GM04504 (cell line): ENCODE results near the gene ALDH1B1.
"Not testable (repeated sequence)": the region's sequence is repeated elsewhere in the genome, so short reads cannot be mapped to it uniquely, and the experiment has no call there.

Source experiments
- DNase-seq: peaks from one replicate; pipeline ENCODE4 v3.0.0-alpha.2; 2012; ENCODE audit warnings: low read depth

ALDH1B1 gene

DNA sequence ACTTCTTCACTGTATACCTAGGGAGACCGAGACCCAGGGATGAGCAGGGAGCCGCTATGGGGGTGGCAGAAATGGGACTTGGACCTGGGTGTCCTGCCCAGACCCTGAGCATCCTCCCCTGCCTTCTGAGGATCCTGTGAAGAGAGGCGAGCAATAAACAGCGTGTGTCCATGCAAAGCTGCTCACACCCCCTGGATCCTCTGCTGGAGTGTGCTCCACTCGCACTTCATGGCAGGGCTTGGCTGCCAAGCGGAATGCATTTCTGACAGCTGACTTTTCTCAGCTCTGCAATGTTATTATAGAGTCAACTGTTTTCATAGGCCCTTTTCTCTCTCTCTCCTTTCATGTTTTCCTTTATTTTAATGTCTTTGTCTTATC, 31.0 kb upstream of the ALDH1B1 start:
- no peak for DNase-seq

- peak; percentile 69 for DNase-seq
These were observed 29.5 kb upstream of the ALDH1B1 start for GRCh38 chr9:38362852-38363588.

- DNase-seq = no peak
These were observed 28.9 kb upstream of the ALDH1B1 start for GRCh38 chr9:38363589-38363925.

GRCh38 chr9:38367898-38368297, 24.6 kb upstream of the ALDH1B1 start:
- no peak for DNase-seq

DNA sequence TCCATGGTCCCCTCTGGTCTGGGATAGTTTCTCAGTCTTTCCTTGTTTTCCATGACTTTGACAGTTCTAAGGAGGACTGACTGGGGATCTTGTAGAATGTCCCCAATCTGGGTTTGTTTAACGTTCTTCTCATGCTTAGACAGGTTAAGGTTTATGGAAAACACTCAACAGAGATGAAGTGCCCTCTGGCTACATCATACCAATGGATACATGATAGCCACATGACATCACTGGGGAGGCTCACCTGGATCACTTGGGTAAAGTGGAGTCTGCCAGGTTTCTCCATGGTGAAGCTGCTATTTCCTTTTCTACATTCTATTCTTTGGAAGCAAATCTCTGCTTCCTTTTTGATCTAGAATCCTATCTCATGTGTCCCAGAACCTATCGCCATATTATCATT, 23.8 kb upstream of the ALDH1B1 start:
- DNase-seq = no peak

- DNase-seq = no peak
These were observed 22.3 kb upstream of the ALDH1B1 start for GRCh38 chr9:38370176-38370575.

DNA sequence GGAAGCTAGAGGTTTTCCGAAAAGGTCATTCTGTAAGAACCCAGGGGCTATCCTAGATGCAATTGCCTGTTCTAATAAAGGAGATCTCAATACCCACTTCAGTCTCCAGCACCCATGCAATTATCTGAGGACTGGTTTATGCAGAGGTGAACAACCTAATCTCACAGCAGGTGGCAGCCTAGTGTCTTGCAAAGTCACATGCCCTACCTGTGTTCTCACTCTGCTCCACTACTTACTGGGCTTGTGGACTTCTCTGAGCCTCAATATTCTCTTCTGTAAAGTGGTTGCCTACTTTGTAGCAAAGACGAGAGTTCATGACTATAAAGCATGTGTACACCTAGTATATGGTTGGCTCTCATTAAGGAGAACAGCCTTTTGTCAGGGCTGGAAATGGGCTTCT, 21.0 kb upstream of the ALDH1B1 start:
- DNase-seq = no peak

DNA sequence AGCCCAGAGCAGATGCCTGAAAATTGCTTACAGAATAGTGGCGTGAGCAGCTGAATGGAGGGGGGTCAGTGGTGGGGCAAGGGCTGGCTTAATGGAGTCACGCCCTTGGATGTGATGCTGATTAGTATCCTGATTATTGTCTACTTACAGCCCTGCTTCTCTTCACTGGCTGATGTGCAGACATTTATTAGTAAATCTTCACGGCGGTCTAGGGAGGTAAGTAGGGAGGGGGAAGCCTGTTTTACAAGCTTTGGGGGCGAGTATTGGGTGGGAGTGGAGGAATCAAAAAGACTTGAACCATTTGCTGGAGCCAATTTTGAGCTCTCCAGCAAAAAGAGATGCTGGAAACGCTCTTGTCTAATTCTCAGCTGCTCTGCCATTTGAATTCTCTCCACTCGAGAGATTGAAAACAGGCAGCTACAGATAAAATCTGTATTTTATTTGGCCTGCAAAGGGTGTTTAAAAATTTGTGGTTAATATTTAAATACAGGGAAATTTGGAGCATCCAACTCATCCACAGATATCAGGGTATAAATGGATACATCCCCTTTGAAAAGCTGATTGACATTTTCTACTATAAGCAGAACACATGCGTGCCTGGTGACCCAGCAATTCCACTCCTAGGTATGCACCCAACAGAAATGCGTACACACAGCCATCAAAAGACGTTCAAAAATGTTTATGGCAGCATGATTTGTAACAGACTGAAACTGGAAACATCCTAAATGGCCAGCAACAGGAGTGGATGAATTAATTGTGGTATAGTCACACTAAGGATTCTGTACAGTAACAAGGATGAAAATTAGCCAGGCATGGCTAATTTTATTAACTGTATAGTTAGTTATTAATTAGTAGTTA, 19.5 kb upstream of the ALDH1B1 start:
- DNase-seq = no peak

- no peak for DNase-seq
These were observed 18.8 kb upstream of the ALDH1B1 start for GRCh38 chr9:38373679-38374078.

- DNase-seq = no peak
These were observed 17.5 kb upstream of the ALDH1B1 start for GRCh38 chr9:38374847-38375571.

DNA sequence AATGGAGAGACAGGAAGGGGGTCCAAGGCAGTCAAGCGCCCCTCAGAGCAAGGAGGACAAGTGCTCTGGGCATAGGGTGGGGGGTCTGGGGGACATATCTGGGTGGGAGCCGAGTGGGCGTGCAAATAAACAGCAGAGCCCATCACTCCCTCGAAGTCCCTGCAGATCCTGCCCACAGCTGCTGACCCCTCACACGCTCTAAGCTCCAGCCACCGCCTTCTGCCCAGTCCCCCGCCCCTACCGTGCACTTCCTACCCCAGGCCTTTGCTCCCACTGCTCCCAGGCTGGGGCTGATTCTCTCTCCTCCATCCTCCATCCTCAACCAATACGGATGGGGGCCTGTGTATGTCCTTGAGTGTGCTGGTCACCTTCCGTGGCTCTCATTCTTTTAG, 16.9 kb upstream of the ALDH1B1 start:
- no peak for DNase-seq

- DNase-seq = no peak
These were observed 16.4 kb upstream of the ALDH1B1 start for GRCh38 chr9:38376021-38376670.

DNA sequence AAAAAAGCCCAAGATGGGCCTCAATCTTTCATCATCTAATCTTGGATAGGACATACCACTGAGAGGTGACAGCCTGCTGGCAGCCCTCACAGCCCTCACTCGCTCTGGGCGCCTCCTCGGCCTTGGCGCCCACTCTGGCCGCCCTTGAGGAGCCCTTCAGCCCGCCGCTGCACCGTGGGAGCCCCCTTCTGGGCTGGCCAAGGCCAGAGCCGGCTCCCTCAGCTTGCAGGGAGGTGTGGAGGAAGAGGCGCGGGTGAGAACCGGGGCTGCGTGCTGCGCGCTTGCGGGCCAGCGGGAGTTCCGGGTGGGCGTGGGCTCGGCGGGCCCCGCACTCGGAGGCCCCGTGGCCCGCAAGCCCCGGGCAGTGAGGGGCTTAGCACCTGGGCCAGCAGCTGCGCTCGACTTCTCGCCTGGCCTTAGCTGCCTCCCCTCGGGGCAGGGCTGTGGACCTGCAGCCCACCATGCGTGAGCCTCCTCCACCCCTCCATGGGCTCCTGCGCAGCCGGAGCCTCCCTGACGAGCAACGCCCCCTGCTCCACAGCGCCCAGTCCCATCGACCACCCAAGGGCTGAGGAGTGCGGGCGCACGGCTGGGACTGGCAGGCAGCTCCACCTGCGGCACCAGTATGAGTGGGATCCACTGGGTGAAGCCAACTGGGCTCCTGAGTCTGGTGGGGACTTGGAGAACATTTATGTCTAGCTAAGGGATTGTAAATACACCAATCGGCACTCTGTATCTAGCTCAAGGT, 15.0 kb upstream of the ALDH1B1 start:
- not testable (repeated sequence) for DNase-seq

GRCh38 chr9:38380230-38380871, 12.2 kb upstream of the ALDH1B1 start:
- DNase-seq = no peak

DNA sequence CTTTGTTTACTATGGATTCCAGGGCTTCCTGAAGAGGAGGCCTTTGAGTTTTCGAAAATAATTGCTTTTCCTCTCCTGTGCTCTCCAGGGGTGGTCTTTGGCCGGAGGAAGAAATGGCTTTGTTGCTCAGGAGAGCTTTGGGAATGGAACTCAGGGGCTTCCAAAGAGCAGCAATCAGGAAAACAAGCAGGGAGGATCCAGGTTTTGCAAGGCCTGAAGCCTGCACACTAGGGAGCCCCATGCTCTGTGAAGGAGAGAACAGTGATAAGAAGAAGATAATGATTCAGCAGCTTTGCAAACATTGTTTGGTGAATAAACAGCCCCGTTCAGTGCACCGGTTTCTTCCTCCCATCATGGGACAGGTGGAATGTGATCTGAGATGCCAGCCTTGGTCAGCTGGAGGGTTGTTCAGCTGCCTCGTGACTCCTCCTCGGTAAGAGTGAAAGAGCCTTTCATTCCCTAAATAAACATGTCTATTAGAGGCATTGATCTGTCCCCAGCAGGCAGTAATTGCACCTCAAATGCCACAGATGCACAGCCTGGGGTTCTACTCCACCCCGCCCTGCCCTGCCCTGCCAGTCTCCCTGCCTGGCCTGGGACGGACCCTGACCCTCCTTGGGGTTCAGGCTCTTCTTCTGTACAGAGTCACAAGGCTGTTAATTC, 11.5 kb upstream of the ALDH1B1 start:
- DNase-seq = no peak

DNA sequence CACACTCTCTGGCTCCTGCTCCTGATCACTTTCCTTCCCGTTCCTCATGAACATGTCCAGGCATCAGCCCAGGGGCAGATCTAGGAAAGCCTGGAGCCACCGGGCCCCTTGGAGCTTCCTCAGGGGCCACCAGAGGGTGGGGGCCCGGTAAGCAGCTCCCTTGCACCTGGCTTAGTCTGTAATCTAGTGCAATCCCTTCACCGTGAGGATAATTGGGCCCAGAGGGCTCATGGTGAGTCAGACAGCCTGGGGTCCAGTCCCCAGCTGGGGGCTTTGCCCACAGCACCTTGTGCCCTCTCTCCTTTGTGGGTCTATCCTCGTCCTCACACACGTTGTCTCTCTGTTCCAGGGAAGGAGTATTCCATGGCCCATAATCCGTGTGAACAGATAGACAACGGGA, 10.4 kb upstream of the ALDH1B1 start:
- DNase-seq = no peak

GRCh38 chr9:38384990-38385848, 7.3 kb upstream of the ALDH1B1 start:
- DNase-seq = no peak

DNA sequence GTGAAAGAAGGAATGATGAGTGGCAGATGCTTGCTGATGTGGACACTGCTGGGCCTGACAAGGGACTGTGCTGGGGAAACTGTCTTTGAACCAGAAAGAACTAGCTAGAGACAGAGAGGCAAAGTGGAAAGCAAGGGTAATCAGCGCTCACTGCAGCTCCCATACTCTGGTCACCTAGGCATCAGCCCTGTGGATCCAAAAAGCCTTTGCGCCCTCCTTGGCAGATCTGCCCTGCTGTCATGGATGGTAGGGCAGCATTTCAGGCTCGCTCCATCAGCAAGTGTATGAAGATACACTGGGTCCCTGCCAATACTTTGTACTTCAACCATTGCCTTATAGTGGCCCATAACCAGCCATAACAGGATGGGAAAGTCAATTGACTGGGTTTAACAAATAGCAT, 6.6 kb upstream of the ALDH1B1 start:
- no peak for DNase-seq

DNA sequence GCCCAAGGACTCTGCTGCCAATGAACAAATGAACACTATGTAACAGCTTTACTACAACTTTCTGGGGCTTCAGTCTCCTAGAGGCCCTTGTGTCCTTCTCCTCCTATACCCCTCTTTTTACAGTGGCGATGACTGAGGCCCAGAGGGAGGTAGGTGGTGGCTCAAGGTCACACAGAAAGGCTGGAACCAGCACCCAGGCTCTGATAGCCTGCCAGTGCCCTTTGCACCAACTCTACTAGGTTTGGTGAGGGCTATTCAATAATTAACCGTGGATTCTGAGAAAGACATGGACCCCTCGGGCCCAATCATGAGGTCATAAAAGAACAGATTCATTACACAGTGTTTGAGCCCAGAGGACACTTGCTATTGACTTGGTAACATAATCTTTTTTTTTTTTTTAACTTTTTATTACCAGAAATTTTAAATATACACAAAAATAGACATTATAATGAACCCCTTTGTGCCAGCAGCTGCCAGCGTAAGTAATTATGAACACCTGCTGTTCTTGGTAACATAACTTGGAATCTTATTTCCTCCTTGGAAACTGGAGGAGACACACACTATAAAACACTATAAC, 6.1 kb upstream of the ALDH1B1 start:
- no peak for DNase-seq
